NCI-H345 treated with DMSO at 0.1 percent for 48 hours (cell line): Measurements from ENCODE around the gene USP32.

ENCODE experiments used
- DNase-seq: peaks from one replicate; lab custom pipeline; 2025; ENCODE audit not compliant: unreplicated experiment; lab: John Stamatoyannopoulos, UW

Gene USP32

DNA sequence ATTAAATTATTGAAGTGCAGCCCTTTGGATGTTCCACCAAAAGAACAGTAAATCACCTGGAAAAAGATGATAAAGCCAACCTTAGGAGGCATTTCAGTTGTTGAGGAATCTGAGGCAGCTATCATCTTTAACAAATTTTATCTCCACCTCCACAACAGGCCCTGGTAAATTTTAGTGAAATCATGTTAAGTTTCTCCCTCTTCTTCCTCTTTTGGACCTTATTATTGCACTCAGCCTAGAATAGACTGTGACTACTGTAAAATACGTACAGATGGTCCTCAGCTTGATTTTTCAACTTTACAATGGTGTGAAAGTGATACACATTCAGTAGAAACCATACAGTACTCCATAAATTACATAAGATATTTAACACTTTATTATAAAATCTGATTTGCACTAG lies 90.3 kb downstream of the USP32 start:
- DNase-seq: no peak

GRCh38 chr17:60300949-60301348 lies 91.0 kb downstream of the USP32 start:
- no peak for DNase-seq

DNA sequence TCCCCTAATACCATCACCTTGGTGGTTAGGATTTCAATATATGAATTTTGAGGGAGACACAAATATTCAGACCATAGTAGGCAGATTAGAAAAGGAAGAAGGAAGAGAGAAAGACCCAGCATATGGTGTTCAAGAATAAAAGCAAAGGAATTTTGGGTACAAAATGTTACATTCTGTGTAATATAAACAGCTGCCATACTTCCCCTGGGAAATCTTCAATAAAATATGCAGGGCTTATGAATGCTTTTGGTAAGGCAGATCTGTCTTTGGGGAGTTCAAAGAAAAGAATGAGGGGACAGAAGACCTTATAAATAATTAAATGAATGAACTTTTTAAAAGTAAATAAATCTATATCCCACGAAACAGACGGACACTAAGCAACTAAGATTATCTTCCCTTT lies 91.9 kb downstream of the USP32 start:
- no peak for DNase-seq

- DNase-seq: no peak
Observed at GRCh38 chr17:60297760-60298401, 94.1 kb downstream of the USP32 start.

DNA sequence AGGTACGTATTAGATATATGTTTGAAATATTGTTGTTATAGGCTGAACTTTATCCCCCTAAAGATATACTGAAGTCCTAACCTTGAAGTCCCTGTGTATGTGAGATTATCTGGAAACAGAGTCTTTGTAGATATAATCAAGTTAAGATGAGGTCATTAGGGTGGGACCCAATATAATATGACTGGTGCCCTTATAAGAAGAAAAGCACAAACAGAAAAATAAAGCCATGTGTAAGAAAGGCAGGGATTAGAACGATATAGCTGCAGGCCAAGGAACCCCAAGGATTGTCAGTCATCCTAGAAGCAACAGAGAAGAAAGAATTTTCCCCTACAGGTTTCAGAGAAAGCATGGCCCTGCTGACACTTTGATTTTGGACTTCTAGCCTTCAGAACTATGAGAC lies 95.8 kb downstream of the USP32 start:
- DNase-seq: no peak

DNA sequence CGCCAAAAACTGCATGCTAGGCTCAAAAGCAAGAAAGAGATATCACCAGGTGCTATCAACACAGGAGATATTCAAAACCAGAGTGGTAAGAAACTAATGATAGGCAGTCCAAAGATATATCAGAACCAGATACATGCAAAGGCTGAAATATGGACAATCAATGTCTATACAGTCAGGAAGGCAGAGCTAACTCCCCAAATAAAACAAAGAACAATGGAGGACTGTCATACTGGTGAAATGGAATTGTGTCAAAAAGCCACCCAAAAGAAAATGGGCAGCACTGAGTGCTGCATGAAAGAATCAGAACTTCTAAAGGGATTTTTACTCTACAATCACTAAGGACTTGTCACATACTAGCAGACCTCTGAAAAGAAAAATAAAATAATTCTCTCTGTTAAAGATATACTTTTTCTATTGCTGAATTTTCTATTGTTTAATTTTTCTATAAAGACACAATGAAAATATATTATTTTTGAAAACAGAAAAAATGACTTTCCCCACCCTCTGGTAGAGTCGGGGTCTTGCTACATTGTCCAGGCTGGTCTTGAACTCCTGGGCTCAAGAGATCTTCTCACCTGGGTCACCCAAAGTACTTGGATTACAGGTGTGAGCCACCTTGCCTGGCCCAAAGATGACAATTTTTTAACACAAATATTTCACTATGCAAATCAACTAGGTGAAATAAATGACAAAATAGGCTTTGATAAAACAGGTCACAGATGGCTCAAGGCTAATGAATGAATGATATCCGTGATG lies 98.2 kb downstream of the USP32 start:
- no peak for DNase-seq

GRCh38 chr17:60292697-60293096 lies 99.2 kb downstream of the USP32 start:
- DNase-seq: no peak

DNA sequence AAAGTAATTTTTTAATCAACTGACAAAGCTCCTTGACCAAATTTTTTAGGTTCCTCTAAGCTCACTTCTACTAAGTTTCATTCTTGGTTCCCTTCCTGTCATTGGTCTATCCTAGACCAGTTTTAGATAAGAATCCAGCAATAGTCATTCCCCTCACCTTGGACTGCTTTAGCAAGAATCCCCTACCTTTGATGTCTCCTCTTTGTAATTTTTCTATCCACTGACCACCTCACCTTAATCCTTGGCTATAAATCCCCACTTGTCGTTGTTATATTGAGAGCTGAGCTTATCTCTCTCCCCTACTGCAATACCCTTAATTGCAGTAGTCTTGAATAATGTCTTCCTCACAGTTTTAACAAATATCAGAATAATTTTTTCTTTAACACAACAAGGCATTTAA lies 107.2 kb downstream of the USP32 start:
- DNase-seq: no peak

GRCh38 chr17:60283816-60284215 lies 108.1 kb downstream of the USP32 start:
- DNase-seq: no peak

GRCh38 chr17:60280673-60281072 lies 111.3 kb downstream of the USP32 start:
- no peak for DNase-seq

- no peak for DNase-seq
Observed at GRCh38 chr17:60278237-60278636, 113.7 kb downstream of the USP32 start.

- DNase-seq: no peak
Observed at GRCh38 chr17:60277258-60277657, 114.7 kb downstream of the USP32 start.

DNA sequence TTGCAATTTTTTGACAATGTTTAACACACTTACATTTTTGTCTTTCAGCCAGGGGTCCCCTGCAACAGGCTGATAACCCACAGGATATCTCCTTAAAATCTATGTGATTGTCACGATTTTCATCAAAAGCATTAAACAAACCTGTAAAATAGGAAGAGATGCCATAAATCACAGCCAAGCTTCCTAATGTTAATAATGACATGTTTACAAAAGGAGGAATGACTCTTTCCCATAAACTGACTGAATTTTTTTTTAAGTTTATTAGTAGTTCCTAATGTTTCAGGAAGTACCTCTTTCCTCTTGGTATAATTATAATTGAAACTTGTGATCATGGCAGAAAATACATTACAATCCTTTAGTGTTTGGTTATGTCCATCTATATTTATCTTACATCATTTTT lies 122.5 kb downstream of the USP32 start:
- no peak for DNase-seq

GRCh38 chr17:60260540-60260939 lies 131.4 kb downstream of the USP32 start:
- DNase-seq: no peak

GRCh38 chr17:60258313-60258712 lies 133.6 kb downstream of the USP32 start:
- no peak for DNase-seq

DNA sequence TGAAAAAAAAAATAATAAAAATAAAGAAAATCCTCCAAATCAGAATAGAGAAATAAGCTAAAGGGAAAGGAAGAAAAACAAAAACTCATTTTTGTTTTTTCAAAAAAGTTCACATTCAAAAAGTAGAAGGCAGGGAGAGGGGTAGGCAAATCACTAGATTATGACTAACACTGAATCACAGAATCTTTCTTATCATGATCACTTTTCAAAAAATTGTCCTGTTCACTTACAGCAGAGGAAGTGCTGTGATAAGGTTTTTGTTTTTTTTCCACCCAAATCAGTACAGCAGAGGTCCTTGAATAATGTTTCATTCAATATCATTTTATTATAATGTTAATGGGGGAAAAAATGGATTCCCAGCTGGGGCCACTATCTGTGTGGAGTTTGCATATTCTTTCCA lies 135.8 kb downstream of the USP32 start:
- no peak for DNase-seq

DNA sequence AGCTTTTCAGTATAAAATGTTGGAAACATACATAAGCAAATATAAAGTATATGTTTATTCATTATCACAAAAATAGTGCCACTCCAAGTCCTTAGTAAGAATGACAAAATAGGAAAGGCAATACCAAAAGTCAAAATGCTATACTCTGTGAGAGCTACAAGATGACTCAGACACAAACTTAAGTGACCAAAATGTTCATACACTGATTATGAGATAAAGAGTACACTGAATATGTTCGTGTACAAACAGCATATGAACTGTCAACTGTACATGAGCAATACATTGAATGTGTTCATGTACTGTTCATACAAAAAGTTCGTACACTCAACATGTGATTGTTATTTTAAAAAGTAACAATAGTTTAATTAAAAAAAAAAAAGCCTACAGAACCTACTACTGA lies 138.9 kb downstream of the USP32 start:
- DNase-seq: no peak

DNA sequence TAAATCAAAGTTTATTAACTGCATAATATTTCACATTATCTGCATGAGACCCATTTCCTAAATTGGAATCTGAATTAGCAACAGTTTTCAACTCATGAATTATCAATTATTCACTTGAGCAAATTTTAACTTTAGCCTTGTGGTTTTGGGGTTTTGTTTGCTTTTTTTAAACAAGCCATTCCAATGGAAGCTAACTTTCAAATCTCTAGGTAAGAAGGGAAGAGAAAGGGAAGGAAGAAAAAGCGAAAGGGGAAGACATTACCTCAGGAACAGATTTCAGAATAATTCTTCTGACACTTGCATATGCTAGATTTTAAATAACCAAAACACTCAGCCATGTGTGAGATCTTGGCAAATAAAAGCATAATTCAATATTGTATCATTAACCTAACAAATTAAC lies 139.5 kb downstream of the USP32 start:
- DNase-seq: no peak

DNA sequence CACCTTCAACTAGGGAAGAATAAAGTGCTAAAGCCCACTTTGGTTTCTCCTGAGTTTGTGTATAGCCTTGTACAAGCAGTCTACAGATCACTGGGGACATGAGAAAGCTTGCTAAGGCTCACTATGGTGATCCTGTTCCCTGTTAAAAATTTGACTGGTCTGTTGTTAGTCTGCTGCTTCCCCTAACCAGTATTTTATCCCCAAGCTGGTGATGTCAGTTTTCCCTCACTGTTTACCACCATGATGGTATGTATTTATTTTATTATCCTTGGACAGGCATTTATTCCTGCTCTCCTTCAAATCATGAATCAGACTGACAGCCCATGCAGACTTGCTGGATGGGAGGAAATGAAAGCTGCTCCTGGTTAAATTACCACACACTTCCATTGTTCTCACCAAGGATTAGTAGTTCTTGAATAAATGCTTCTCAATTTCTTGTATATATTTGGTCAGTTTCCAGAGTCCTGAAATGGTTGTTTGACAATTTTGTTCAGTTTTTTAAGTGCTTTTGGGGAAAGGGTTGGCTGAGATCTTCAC lies 142.6 kb downstream of the USP32 start:
- DNase-seq: no peak

DNA sequence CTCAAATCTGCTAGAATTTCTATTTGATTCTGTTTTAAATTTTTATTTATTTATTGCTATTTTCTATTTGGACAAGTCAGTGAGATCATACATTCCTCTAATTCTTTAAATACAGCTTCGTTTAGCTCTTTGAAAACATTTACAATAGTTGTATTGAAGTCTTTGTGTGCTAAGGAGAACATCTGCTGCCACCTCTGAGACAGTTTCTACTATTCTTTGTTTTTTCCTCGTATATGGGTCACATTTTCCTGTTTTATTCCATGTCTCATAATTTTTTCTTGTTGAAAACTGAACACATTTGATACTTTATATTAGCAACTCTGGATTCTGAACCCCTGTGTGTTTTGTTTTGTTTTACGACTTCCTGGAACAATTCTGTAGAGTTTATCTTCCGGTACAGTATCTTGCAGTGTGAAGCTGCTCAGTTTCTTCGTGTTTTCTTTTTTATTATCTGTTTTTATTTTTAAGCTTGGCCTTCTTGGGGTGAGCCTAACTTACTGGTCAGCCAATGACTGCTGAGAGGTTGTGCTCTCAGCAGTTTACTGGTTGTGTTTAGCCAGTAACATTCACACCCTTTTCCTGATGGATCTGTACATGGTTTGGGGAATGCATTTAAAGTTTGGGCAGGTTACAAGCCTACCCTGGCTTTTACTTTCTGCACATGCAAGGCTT lies 143.2 kb downstream of the USP32 start:
- no peak for DNase-seq

DNA sequence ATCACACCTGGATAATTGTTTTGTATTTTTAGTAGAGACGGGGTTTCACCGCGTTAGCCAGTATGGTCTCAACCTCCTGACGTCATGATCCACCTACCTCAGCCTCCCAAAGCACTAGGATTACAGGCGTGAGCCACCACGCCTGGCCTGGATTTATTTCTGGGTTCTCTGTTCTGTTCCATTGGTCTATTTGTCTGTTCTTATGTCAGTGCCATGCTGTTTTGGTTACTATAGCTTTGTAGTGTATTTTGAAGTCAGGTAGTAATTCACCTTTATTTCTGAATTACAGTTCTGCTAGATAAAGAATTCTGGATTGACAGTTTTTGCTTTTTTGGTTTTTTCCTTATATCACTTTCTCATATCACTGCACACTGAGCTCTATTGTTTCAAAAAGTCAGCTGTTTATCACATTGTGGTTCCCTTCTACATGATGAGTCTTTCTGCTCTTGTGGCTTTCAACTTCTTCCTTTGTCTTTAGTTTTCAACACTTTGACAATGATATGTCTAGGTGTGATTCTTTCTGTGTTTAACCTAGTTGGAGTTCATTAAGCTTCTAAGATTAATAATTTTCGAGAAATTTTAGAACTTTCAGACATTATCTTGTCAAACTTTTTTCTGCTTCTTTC lies 144.0 kb downstream of the USP32 start:
- DNase-seq: no peak

- no peak for DNase-seq
Observed at GRCh38 chr17:60244656-60245055, 147.3 kb downstream of the USP32 start.
